HG02840 (cell line): ENCODE measurements around the gene ADGRB3.
"Not testable (repeated sequence)": the region's sequence is repeated elsewhere in the genome, so short reads cannot be mapped to it uniquely, and the experiment has no call there.

Experiments used
- ATAC-seq: cut with Tn5 transposase; IDR thresholded peaks from one replicate; pipeline ENCODE4 v1.9.1; 2021; ENCODE audit warnings: mild to moderate bottlenecking, moderate library complexity, moderate number of reproducible peaks; ENCODE audit not compliant: unreplicated experiment, low FRiP score

Gene ADGRB3

GRCh38 chr6:68774843-68775242, 139.8 kb downstream of the ADGRB3 start:
- ATAC-seq = no peak

GRCh38 chr6:68776354-68776753, 141.3 kb downstream of the ADGRB3 start:
- no peak for ATAC-seq

GRCh38 chr6:68777956-68778355, 142.9 kb downstream of the ADGRB3 start:
- ATAC-seq = no peak

- no peak for ATAC-seq
Measured at GRCh38 chr6:68778356-68779020, 143.4 kb downstream of the ADGRB3 start.

- no peak for ATAC-seq
Measured at GRCh38 chr6:68779366-68779765, 144.3 kb downstream of the ADGRB3 start.

- ATAC-seq = not testable (repeated sequence)
Measured at GRCh38 chr6:68790128-68790527, 155.0 kb downstream of the ADGRB3 start.

- not testable (repeated sequence) for ATAC-seq
Measured at GRCh38 chr6:68814976-68815375, 179.9 kb downstream of the ADGRB3 start.

GRCh38 chr6:68826501-68826900, 191.4 kb downstream of the ADGRB3 start:
- ATAC-seq = no peak

- ATAC-seq = no peak
Measured at GRCh38 chr6:68834551-68834950, 199.5 kb downstream of the ADGRB3 start.

GRCh38 chr6:68838571-68838970, 203.5 kb downstream of the ADGRB3 start:
- no peak for ATAC-seq

- no peak for ATAC-seq
Measured at GRCh38 chr6:68852791-68853190, 217.7 kb downstream of the ADGRB3 start.

- no peak for ATAC-seq
Measured at GRCh38 chr6:68859233-68859632, 224.2 kb downstream of the ADGRB3 start.

- no peak for ATAC-seq
Measured at GRCh38 chr6:68868646-68869045, 233.6 kb downstream of the ADGRB3 start.

GRCh38 chr6:68873236-68873635, 238.2 kb downstream of the ADGRB3 start:
- no peak for ATAC-seq

- ATAC-seq = no peak
Measured at GRCh38 chr6:68874747-68875146, 239.7 kb downstream of the ADGRB3 start.

- no peak for ATAC-seq
Measured at GRCh38 chr6:68875403-68875802, 240.3 kb downstream of the ADGRB3 start.

- ATAC-seq = no peak
Measured at GRCh38 chr6:68876792-68877493, 241.9 kb downstream of the ADGRB3 start.

GRCh38 chr6:68880050-68880813, 245.2 kb downstream of the ADGRB3 start:
- no peak for ATAC-seq

- not testable (repeated sequence) for ATAC-seq
Measured at GRCh38 chr6:68883325-68883724, 248.2 kb downstream of the ADGRB3 start.

- ATAC-seq = no peak
Measured at GRCh38 chr6:68891419-68891818, 256.3 kb downstream of the ADGRB3 start.

GRCh38 chr6:68892452-68892851, 257.4 kb downstream of the ADGRB3 start:
- no peak for ATAC-seq
